HepG2 (cell line): ENCODE measurements around the gene NGLY1. TPM values are rescaled to one million over a fixed set of nuclear protein-coding genes. Genes with fewer than 3 reads are reported as not detected.

ENCODE experiments used
- ATF1 ChIP-seq: IDR thresholded peaks from 2 replicates; pipeline ENCODE4 v1.6.1; 2016; ENCODE audit warnings: mild to moderate bottlenecking, control low read depth
- BCL6 ChIP-seq: IDR thresholded peaks from 2 replicates; pipeline ENCODE4 v1.6.1; 2016; ENCODE audit warnings: missing genetic modification reagents, missing compliant biosample characterization
- CAMTA2 ChIP-seq: sonication (generic); formaldehyde crosslinking; IDR thresholded peaks from 2 replicates; pipeline ENCODE4 v1.4.0; 2020; ENCODE audit warnings: mild to moderate bottlenecking, missing genetic modification reagents, borderline replicate concordance
- ELF1 ChIP-seq: sonication (generic); formaldehyde crosslinking; IDR thresholded peaks from 2 replicates; pipeline ENCODE4 v1.4.0; 2020; ENCODE audit warnings: missing genetic modification reagents
- FIP1L1 ChIP-seq: fragments of 200-400 bp; formaldehyde crosslinking; IDR thresholded peaks from 2 replicates; pipeline ENCODE4 v1.6.1; 2018; ENCODE audit warnings: low read depth, mild to moderate bottlenecking, low read length, moderate library complexity, borderline replicate concordance; ENCODE audit not compliant: insufficient read depth
- HDAC2 ChIP-seq: sonication (generic); formaldehyde crosslinking; IDR thresholded peaks from 2 replicates; pipeline ENCODE4 v1.4.0; 2020; ENCODE audit warnings: missing genetic modification reagents
- HOXA7 ChIP-seq: sonication (generic); formaldehyde crosslinking; IDR thresholded peaks from 2 replicates; pipeline ENCODE4 v1.8.1; 2022; ENCODE audit warnings: mild to moderate bottlenecking, missing genetic modification reagents, moderate library complexity
- MXD3 ChIP-seq: IDR thresholded peaks from 2 replicates; pipeline ENCODE4 v1.6.1; 2016; ENCODE audit warnings: mild to moderate bottlenecking, missing biosample characterization, missing genetic modification reagents
- NFE2 ChIP-seq: sonication (generic); formaldehyde crosslinking; IDR thresholded peaks from 2 replicates; pipeline ENCODE4 v1.4.0; 2020; ENCODE audit warnings: missing genetic modification reagents
- NR2F1 ChIP-seq, 2 experiments: fragments of 450-650 bp in 1 of 2; formaldehyde crosslinking in 1 of 2; IDR thresholded peaks; 2 replicates each; pipeline versions ENCODE4 v1.5.0 to v1.6.1; 2016 to 2020; ENCODE audit warnings: mild to moderate bottlenecking in 1 of 2, missing compliant biosample characterization in 1 of 2, missing genetic modification reagents in 1 of 2, moderate library complexity in 1 of 2
- SIX4 ChIP-seq: sonication (generic); formaldehyde crosslinking; IDR thresholded peaks from 2 replicates; pipeline ENCODE4 v1.4.0; 2020; ENCODE audit warnings: missing genetic modification reagents
- SNRNP70 ChIP-seq: fragments of 200-400 bp; formaldehyde crosslinking; IDR thresholded peaks from 2 replicates; pipeline ENCODE4 v1.6.1; 2017; ENCODE audit warnings: mild to moderate bottlenecking, low read depth, low read length, moderate library complexity
- TGIF2 ChIP-seq: IDR thresholded peaks from 2 replicates; pipeline ENCODE4 v1.6.1; 2016; ENCODE audit warnings: control low read depth, missing compliant biosample characterization
- THAP7 ChIP-seq: sonication (generic); formaldehyde crosslinking; IDR thresholded peaks from 2 replicates; pipeline ENCODE4 v1.8.1; 2023; ENCODE audit warnings: mild to moderate bottlenecking, missing genetic modification reagents
- ZFP90 ChIP-seq: sonication (generic); formaldehyde crosslinking; IDR thresholded peaks from 2 replicates; pipeline ENCODE4 v1.8.0; 2022; ENCODE audit warnings: missing genetic modification reagents, mild to moderate bottlenecking, inconsistent platforms, borderline replicate concordance
- ZNF24 ChIP-seq: fragments of 450-650 bp; IDR thresholded peaks from 2 replicates; pipeline ENCODE4 v1.6.1; 2017; ENCODE audit warnings: antibody characterized with exemption, mild to moderate bottlenecking
- ZNF350 ChIP-seq: sonication (generic); formaldehyde crosslinking; IDR thresholded peaks from 2 replicates; pipeline ENCODE4 v1.4.0; 2020; ENCODE audit warnings: mild to moderate bottlenecking, low read depth, missing genetic modification reagents, borderline replicate concordance
- ZNF550 ChIP-seq: sonication (generic); formaldehyde crosslinking; IDR thresholded peaks from 2 replicates; pipeline ENCODE4 v1.4.0; 2020; ENCODE audit warnings: mild to moderate bottlenecking, missing genetic modification reagents, borderline replicate concordance
- ZNF709 ChIP-seq: sonication (generic); formaldehyde crosslinking; IDR thresholded peaks from 2 replicates; pipeline ENCODE4 v1.5.0; 2020; ENCODE audit warnings: mild to moderate bottlenecking, missing genetic modification reagents
- ZNF839 ChIP-seq: sonication (generic); formaldehyde crosslinking; IDR thresholded peaks from 2 replicates; pipeline ENCODE4 v1.4.0; 2020; ENCODE audit warnings: missing genetic modification reagents, mild to moderate bottlenecking, borderline replicate concordance
- polyA plus RNA-seq, 8 experiments: library from polyadenylated mRNA; depleted of rRNA in 3 of 8; stranded (reverse) in 7 of 8; unstranded in 1 of 8; fragments of >200 nt; fragmentation: Illumina TruSeq in 4 of 8; extraction: Trizol in 4 of 8; gene quantifications; 2 replicates each; pipeline versions ENCODE4 v1.2.1 to v1.2.3, GENCODE V29; 2011 to 2016; ENCODE audit warnings: low read depth in 4 of 8, missing spikeins in 1 of 8, mixed read lengths in 1 of 8; ENCODE audit not compliant: insufficient read depth in 1 of 8
- total RNA-seq, 5 experiments: library from RNA; depleted of rRNA; stranded (reverse); fragments of >200 nt; fragmentation: Illumina TruSeq; extraction: Trizol; gene quantifications; 2 replicates each; pipeline ENCODE4 v1.2.3, GENCODE V29; 2016; ENCODE audit warnings: low read depth in 1 of 5
- TF ChIP-seq, protein P1 (sequence below): sonication (generic); formaldehyde crosslinking; IDR thresholded peaks from 2 replicates; pipeline ENCODE4 v1.4.0; 2020; ENCODE audit warnings: missing genetic modification reagents

NGLY1 gene
- total and polyA plus RNA-seq, 2 of the 13 experiments (the other 11 are each of a cell fraction or from before 2014, with no cell fraction given): 28.2 to 44.5 TPM

- TF ChIP-seq ZNF24 (no peak), HOXA7 (CRISPR knock-in tag) (no peak), THAP7 (no peak), ZNF839 (CRISPR knock-in tag) (peak; percentile 83; the same call in 1 of the 2 replicates), NR2F1 (CRISPR knock-in tag; IDR thresholded peaks at IDR 0.05) (no peak), ZFP90 (CRISPR knock-in tag) (peak; percentile 56; the same call in 1 of the 2 replicates), ZNF350 (CRISPR knock-in tag) (peak; percentile 79), SNRNP70 (no peak), ELF1 (CRISPR knock-in tag) (0 out of 2 replicates have a peak, but pooled peaks have one; percentile 13), ZNF550 (CRISPR knock-in tag) (no peak), ATF1 (CRISPR knock-in tag) (peak; percentile 78), TGIF2 (peak; percentile 75; the same call in 1 of the 2 replicates), BCL6 (CRISPR knock-in tag) (peak; percentile 60; the same call in 1 of the 2 replicates), HDAC2 (CRISPR knock-in tag) (peak; percentile 93), FIP1L1 (no peak), CAMTA2 (CRISPR knock-in tag) (no peak), SIX4 (CRISPR knock-in tag) (no peak), ZNF709 (peak; percentile 88; the same call in 1 of the 2 replicates), NFE2 (no peak), MXD3 (CRISPR knock-in tag) (peak; percentile 80; the same call in 1 of the 2 replicates)
- TF ChIP-seq, protein P1, sequence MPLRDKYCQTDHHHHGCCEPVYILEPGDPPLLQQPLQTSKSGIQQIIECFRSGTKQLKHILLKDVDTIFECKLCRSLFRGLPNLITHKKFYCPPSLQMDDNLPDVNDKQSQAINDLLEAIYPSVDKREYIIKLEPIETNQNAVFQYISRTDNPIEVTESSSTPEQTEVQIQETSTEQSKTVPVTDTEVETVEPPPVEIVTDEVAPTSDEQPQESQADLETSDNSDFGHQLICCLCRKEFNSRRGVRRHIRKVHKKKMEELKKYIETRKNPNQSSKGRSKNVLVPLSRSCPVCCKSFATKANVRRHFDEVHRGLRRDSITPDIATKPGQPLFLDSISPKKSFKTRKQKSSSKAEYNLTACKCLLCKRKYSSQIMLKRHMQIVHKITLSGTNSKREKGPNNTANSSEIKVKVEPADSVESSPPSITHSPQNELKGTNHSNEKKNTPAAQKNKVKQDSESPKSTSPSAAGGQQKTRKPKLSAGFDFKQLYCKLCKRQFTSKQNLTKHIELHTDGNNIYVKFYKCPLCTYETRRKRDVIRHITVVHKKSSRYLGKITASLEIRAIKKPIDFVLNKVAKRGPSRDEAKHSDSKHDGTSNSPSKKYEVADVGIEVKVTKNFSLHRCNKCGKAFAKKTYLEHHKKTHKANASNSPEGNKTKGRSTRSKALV (CRISPR knock-in tag): peak; percentile 70
Observed at GRCh38 chr3:25789596-25790556, 6.6 kb upstream of the NGLY1 start, which contains the start of gene OXSM (continued).
